ENCODE results near the gene UBE2S.

The UBE2S gene

GRCh38 chr19:55400281-55401087, 7.1 kb downstream of the UBE2S start:
- peaks cover 6% of the 10 kb centered on the region for H3K36me3 Mint-ChIP-seq
- H3K9me3 Mint-ChIP-seq: no peaks in the 10 kb centered on the region
- no peaks in the 10 kb centered on the region for H3K27me3 Mint-ChIP-seq
- H3K27ac Mint-ChIP-seq: no peak overlapping the region
- no peak overlapping the region for H3K4me3 Mint-ChIP-seq
- peaks cover 13% of the 10 kb centered on the region for H3K4me1 Mint-ChIP-seq

- Mint-ChIP-seq H3K36me3 (peaks cover 5% of the 10 kb centered on the region), H3K4me3 (no peak overlapping the region)
These were observed 9.2 kb downstream of the UBE2S start for GRCh38 chr19:55398200-55398925.

GRCh38 chr19:55392820-55393761, 14.5 kb downstream of the UBE2S start:
- Mint-ChIP-seq H3K4me1 (peaks cover 26% of the 10 kb centered on the region), H3K27me3 (no peaks in the 10 kb centered on the region), H3K4me3 (no peak overlapping the region), H3K9me3 (no peaks in the 10 kb centered on the region), H3K36me3 (peaks cover 11% of the 10 kb centered on the region), H3K27ac (no peak overlapping the region)

More at GRCh38 chr19:55398200-55398925, 9.2 kb downstream of the UBE2S start:
- H3K9me3 Mint-ChIP-seq: no peaks in the 10 kb centered on the region
- no peak overlapping the region for H3K27ac Mint-ChIP-seq
- H3K27me3 Mint-ChIP-seq: no peaks in the 10 kb centered on the region
- H3K4me1 Mint-ChIP-seq: peaks cover 11% of the 10 kb centered on the region

DNA sequence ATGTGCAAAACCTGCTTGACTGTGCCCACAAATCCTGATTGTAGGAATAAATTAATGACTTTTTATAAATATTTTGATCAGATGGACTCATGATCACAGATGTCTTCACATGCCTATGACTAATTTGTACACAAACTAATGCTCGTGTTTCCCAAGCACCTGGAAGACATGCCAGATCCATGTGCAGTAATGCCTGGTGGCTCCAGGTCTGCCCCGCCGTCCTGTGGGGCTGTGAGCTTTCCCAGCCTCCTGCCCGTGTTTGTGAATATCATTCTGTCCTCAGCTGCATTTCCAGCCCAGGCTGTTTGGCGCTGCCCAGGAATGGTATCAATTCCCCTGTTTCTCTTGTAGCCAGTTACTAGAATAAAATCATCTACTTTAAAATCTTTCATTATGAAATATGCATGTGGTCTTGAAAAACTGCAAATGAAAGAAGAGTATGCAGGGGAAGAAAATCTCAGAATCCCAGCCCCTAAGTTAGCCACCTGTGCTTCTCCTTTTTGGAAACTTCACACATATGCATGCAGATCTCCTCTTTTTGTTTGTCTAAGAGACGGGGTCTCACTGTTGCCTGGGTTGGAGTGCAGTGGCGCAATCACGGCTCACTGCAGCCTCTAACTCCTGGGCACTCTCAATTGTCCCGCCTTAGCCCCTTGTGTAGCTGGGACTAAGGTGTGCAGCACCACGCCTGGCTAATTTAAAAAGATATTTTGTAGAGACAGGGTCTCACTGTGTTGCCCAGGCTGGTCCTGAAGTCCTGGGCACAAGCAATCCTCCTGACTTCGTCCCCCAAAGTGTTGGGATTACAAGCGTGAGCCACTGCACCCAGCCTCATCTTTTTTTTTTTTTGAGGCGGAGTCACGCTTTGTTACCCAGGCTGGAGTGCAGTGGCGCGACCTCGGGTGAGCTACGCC, 15.6 kb downstream of the UBE2S start:
- Mint-ChIP-seq H3K27me3 (no peaks in the 10 kb centered on the region), H3K36me3 (peaks cover 16% of the 10 kb centered on the region), H3K4me3 (no peak overlapping the region), H3K27ac (no peak overlapping the region), H3K9me3 (no peaks in the 10 kb centered on the region), H3K4me1 (peaks cover 30% of the 10 kb centered on the region)

- Mint-ChIP-seq H3K9me3 (no peaks in the 10 kb centered on the region), H3K27me3 (no peaks in the 10 kb centered on the region), H3K27ac (no peak overlapping the region), H3K36me3 (peaks cover 23% of the 10 kb centered on the region), H3K4me1 (peaks cover 34% of the 10 kb centered on the region), H3K4me3 (no peak overlapping the region)
These were observed 16.4 kb downstream of the UBE2S start for GRCh38 chr19:55391191-55391670.

DNA sequence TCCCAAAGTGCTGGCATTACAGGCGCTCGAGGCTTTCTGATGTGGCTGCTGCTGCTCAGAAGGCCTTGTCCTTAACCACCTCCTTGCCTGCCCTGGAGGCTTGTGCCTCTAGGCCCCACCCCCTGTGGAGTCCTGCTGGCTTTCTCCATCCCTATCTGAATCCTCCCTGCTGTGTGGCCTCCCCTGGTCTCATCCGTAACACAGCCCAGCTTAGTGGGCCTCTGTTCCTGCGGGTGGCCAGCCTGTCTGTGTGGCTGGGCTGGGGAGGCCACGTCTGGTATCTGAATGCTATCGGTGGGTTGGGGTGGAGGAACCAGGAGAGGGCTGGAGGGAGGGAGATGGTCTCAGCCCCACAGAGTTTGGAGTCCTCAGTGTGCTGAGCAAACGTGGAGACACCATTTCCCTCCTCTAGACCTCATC, 17.1 kb downstream of the UBE2S start:
- no peaks in the 10 kb centered on the region for H3K27me3 Mint-ChIP-seq
- peaks cover 34% of the 10 kb centered on the region for H3K4me1 Mint-ChIP-seq
- H3K27ac Mint-ChIP-seq: peak overlapping the region; percentile 78
- H3K36me3 Mint-ChIP-seq: peaks cover 29% of the 10 kb centered on the region
- no peaks in the 10 kb centered on the region for H3K9me3 Mint-ChIP-seq
- peak overlapping the region; percentile 52 for H3K4me3 Mint-ChIP-seq

GRCh38 chr19:55389386-55390317, 17.9 kb downstream of the UBE2S start:
- peak overlapping the region; percentile 70 for H3K4me3 Mint-ChIP-seq
- peaks cover 36% of the 10 kb centered on the region for H3K4me1 Mint-ChIP-seq
- H3K27ac Mint-ChIP-seq: peak overlapping the region; percentile 80
- H3K36me3 Mint-ChIP-seq: peaks cover 29% of the 10 kb centered on the region
- H3K9me3 Mint-ChIP-seq: no peaks in the 10 kb centered on the region
- H3K27me3 Mint-ChIP-seq: no peaks in the 10 kb centered on the region

DNA sequence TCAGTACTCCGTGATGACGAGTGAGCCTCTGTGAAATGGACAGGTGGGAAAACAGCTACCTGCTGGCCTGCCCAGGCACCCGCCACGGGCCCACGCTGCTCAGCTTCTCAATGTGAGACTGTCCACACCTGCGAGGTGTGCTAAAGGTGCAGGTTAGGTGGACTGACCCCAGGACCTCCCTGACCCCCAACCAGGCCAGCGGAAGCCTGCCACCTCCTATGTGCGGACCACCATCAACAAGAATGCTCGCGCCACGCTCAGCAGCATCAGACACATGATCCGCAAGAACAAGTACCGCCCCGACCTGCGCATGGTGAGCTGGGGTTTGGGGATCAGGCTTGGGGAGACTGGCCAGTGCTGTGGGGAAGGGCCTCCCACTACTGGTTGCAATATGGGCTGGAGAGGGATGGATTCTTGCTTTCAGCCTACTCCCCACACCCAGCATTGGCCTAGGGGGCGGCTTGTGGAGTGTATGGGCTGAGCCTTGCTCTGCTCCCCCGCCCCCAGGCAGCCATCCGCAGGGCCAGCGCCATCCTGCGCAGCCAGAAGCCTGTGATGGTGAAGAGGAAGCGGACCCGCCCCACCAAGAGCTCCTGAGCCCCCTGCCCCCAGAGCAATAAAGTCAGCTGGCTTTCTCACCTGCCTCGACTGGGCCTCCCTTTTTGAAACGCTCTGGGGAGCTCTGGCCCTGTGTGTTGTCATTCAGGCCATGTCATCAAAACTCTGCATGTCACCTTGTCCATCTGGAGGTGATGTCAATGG, 19.7 kb downstream of the UBE2S start:
- Mint-ChIP-seq H3K36me3 (peaks cover 29% of the 10 kb centered on the region), H3K27ac (peak overlapping the region; percentile 100), H3K9me3 (no peaks in the 10 kb centered on the region), H3K27me3 (no peaks in the 10 kb centered on the region), H3K4me3 (peak overlapping the region; percentile 98), H3K4me1 (peaks cover 45% of the 10 kb centered on the region)

DNA sequence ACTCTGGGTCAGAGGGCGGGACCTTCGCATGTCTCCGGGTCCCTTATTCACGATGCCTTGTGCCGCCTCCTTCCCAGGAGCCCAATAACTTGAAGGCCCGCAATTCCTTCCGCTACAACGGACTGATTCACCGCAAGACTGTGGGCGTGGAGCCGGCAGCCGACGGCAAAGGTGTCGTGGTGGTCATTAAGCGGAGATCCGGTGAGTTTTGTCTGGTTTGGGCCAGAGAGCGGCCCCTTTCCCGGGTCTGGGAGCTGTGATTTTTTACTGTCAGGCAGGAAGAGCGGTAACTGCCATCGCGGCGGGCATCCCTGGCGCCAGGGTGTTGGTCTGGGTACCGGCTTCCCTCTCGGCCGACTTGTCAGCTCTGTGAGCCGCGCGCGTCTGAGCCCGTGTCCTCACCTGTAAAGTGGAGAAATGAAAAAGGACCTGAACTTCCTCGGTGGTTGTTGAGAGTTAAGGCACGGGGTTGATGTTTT, 21.1 kb downstream of the UBE2S start:
- Mint-ChIP-seq H3K27ac (peak overlapping the region; percentile 100), H3K9me3 (no peaks in the 10 kb centered on the region), H3K4me3 (peak overlapping the region; percentile 98), H3K27me3 (no peaks in the 10 kb centered on the region), H3K4me1 (peaks cover 57% of the 10 kb centered on the region), H3K36me3 (peaks cover 29% of the 10 kb centered on the region)

DNA sequence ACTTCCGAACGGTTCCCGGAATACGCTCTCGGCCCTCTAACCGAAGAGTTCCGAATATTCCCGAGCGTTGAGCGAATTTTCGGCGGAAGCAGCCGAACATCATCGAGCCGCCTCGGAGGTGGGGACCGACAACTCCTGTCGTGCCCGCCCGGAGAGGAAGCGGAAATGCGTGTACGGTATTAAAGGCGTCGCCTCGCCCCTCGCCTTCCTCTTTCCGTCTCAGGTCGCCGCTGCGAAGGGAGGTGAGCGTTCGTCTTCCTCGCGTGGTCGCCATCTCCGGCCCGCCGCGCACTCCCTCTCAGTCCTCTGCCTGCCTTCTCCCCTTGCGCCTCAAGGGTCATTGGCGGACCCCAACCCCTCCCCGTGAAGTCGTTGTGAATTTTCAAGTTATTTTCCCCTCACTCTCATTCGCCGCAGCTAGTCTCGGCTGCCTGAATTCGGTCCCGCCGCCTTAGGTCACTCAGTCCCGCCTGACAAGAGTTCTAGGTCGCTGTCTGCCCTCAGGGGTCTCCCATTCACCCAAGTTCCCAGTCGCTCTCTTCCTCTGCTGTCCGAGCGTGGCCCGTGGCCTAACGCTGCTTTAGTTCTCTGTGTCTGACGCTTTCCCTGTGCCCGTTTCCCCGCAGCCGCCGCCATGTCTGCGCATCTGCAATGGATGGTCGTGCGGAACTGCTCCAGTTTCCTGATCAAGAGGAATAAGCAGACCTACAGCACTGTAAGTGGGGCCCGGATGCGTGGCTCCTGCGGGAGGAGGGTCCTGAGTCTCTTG, 21.7 kb downstream of the UBE2S start, which contains the start of gene RPL28:
Gene RPL28 (plus strand): TSS at position 209 of the 769 bp plus-strand sequence. CDS start 426 bp downstream, at position 635.
- peaks cover 58% of the 10 kb centered on the region for H3K4me1 Mint-ChIP-seq
- peak within 1 kb of the TSS; percentile 98 for H3K4me3 Mint-ChIP-seq
- peaks cover 31% of the 10 kb centered on the region for H3K36me3 Mint-ChIP-seq
- no peaks in the 10 kb centered on the region for H3K27me3 Mint-ChIP-seq
- H3K27ac Mint-ChIP-seq: peak within 1 kb of the TSS; percentile 100
- no peaks in the 10 kb centered on the region for H3K9me3 Mint-ChIP-seq

DNA sequence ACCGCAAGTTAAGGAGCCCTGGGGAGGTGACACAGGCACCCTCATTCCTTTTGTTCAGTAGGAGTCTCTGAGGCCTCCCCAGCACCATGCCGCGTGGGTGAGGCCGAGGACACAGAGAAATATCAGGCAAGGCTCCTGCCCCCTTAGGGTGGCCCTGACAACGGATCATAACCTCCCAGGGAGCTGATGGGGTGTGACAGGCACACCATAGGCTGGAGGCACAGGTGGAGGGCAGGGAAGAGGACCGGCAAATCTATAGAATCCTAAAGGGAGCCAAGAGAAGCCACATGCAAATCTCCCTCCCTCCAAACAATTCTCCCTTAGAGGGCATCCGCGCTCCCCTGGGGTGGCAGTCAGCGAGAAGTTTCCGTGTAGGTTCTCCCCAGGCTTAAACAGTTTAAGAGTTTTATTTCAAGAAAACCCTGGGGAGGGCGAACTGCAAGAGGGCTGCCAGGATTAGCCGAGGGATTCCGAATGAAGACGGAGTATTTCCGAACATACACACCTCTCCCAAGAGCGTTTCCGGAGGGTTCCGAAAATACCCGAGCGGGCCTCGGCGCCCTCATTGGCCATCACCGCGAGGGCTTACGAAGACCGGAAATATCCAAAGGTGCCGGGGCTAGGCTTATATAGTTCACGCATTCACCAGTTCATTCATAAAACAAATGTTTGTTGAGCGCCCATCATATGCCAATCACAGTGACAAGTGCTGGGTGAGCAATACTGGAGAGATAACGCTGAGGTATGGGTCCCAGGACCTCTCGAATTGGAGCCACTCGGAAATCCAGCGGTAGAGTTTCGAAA, 22.5 kb downstream of the UBE2S start:
- H3K4me1 Mint-ChIP-seq: peaks cover 51% of the 10 kb centered on the region
- peaks cover 31% of the 10 kb centered on the region for H3K36me3 Mint-ChIP-seq
- no peaks in the 10 kb centered on the region for H3K27me3 Mint-ChIP-seq
- peak overlapping the region; percentile 100 for H3K27ac Mint-ChIP-seq
- H3K9me3 Mint-ChIP-seq: no peaks in the 10 kb centered on the region
- H3K4me3 Mint-ChIP-seq: peak overlapping the region; percentile 98

All from activated naive CD4-positive, alpha-beta T cell treated with anti-CD3 and anti-CD28 coated beads, Interleukin-2, amount 50 U/mL, for 24 hours (primary cell).